Breast epithelium (tissue), 4 donors: ENCODE results near the gene PFKFB3. TPM values are rescaled to one million over a fixed set of nuclear protein-coding genes. Genes with fewer than 3 reads are reported as not detected.
"Not testable (repeated sequence)": the region's sequence is repeated elsewhere in the genome, so short reads cannot be mapped to it uniquely, and the experiment has no call there.

ENCODE experiments used
- DNase-seq, 2 donors: peaks; one replicate each; pipeline ENCODE4 v3.0.0-alpha.2; 2019; ENCODE audit warnings: low spot score in 2 of 2
- H3K27ac ChIP-seq, 2 donors: fragments of 200-600 bp; sonication (generic) in 1 of 2; one replicate each; pipeline ENCODE4 v1.5.1; 2016 to 2019; ENCODE audit warnings: mild to moderate bottlenecking in 1 of 2
- H3K27me3 ChIP-seq, 2 donors: fragments of 200-600 bp; sonication (generic) in 1 of 2; one replicate each; pipeline versions ENCODE4 v1.5.1 to v1.6.0; 2017 to 2019; ENCODE audit warnings: control low read depth in 1 of 2, mild to moderate bottlenecking in 1 of 2
- H3K36me3 ChIP-seq: fragments of 200-600 bp; one replicate; pipeline ENCODE4 v1.5.1; 2019
- H3K4me1 ChIP-seq, 2 donors: fragments of 200-600 bp; sonication (generic); one replicate each; pipeline ENCODE4 v1.5.1; 2016 to 2019; ENCODE audit warnings: control low read depth in 1 of 2
- H3K4me3 ChIP-seq, 3 donors: fragments of 200-600 bp; sonication (generic); 1 replicate in 2 of 3; 2 replicates in 1 of 3; pipeline ENCODE4 v1.5.1; 2016 to 2019; ENCODE audit warnings: mild to moderate bottlenecking in 3 of 3, moderate library complexity in 2 of 3
- H3K9me3 ChIP-seq, 2 donors: fragments of 200-600 bp; sonication (generic) in 1 of 2; one replicate each; pipeline ENCODE4 v1.5.1; 2016 to 2019; ENCODE audit warnings: control low read depth in 1 of 2
- CTCF ChIP-seq, 3 donors: fragments of 450-650 bp; IDR thresholded peaks; one replicate each; pipeline ENCODE4 v1.5.1; 2016 to 2017; ENCODE audit warnings: antibody characterized with exemption in 3 of 3, mild to moderate bottlenecking in 3 of 3, moderate library complexity in 3 of 3
- POLR2A ChIP-seq: fragments of 450-650 bp; IDR thresholded peaks from one replicate; pipeline ENCODE4 v1.6.1; 2016; ENCODE audit warnings: antibody characterized with exemption, mild to moderate bottlenecking, moderate library complexity
- POLR2AphosphoS5 ChIP-seq, 3 donors: sonication (generic); formaldehyde crosslinking; IDR thresholded peaks; one replicate each; pipeline ENCODE4 v1.6.1; 2017; ENCODE audit warnings: antibody characterized with exemption in 3 of 3
- intact Hi-C: fragments of 100-400 bp; cut with DNase I; formaldehyde crosslinking; loops from one replicate; pipeline ENCODE4 v1.15.1; 2023; ENCODE audit warnings: low total_unique reads
- total RNA-seq, 3 donors: library from RNA; depleted of rRNA; stranded (reverse); fragments of >200 nt; gene quantifications; one replicate each; pipeline ENCODE4 v1.1.0, GENCODE V29; 2016

The PFKFB3 gene
- total RNA-seq, 3 donors from 2014 or later: 94.8 to 240 (median 144) TPM

- Histone ChIP-seq H3K9me3 (no peaks in the 10 kb centered on the region), H3K36me3 (no peaks in the 10 kb centered on the region), H3K4me1 (no peaks in the 10 kb centered on the region), H3K4me3 (no peak overlapping the region), H3K27ac (no peak overlapping the region), H3K27me3 (no peaks in the 10 kb centered on the region)
- no peak for DNase-seq
- TF ChIP-seq POLR2AphosphoS5 (IDR thresholded peaks at IDR 0.05) (no peak), POLR2A (no peak), CTCF (IDR thresholded peaks at IDR 0.05) (no peak)
- intact Hi-C loops: no loop called here
These were observed 8.4 kb upstream of the PFKFB3 start for GRCh38 chr10:6194311-6194710.

GRCh38 chr10:6195376-6195775, 7.4 kb upstream of the PFKFB3 start:
- Histone ChIP-seq H3K9me3 (no peaks in the 10 kb centered on the region), H3K4me3 (no peak overlapping the region), H3K27me3 (no peaks in the 10 kb centered on the region), H3K36me3 (no peaks in the 10 kb centered on the region), H3K27ac (peak overlapping the region; percentile 54 to 74), H3K4me1 (no peaks in the 10 kb centered on the region)
- intact Hi-C loops: no loop called here
- TF ChIP-seq CTCF (IDR thresholded peaks at IDR 0.05) (no peak), POLR2AphosphoS5 (IDR thresholded peaks at IDR 0.05) (no peak), POLR2A (no peak)
- no peak for DNase-seq

- TF ChIP-seq POLR2AphosphoS5 (IDR thresholded peaks at IDR 0.05) (peak in 1 of 3 donors; percentile 58), CTCF (IDR thresholded peaks at IDR 0.05) (no peak)
- H3K9me3 ChIP-seq: no peaks in the 10 kb centered on the region
- intact Hi-C loops: no loop called here
- DNase-seq: no peak
- no peaks in the 10 kb centered on the region for H3K36me3 ChIP-seq
- peak overlapping the region; percentile 54 to 74 for H3K27ac ChIP-seq
- H3K4me1 ChIP-seq: peaks cover 0 to 3% of the 10 kb centered on the region in 2 donors
- no peak overlapping the region for H3K4me3 ChIP-seq
- no peaks in the 10 kb centered on the region for H3K27me3 ChIP-seq
These were observed 6.9 kb upstream of the PFKFB3 start for GRCh38 chr10:6195846-6196245.

- H3K27me3 ChIP-seq, H3K4me3 ChIP-seq, DNase-seq: not testable (repeated sequence)
These were observed 6.2 kb upstream of the PFKFB3 start for GRCh38 chr10:6196524-6196923.

GRCh38 chr10:6197321-6197720, 5.4 kb upstream of the PFKFB3 start:
- Histone ChIP-seq H3K27ac (peak overlapping the region; percentile 52 to 53), H3K4me1 (peaks cover 5 to 9% of the 10 kb centered on the region in 2 donors), H3K36me3 (no peaks in the 10 kb centered on the region), H3K27me3 (no peaks in the 10 kb centered on the region), H3K4me3 (no peak overlapping the region), H3K9me3 (no peaks in the 10 kb centered on the region)
- intact Hi-C loops: no loop called here
- DNase-seq: no peak
- TF ChIP-seq POLR2A (no peak), CTCF (IDR thresholded peaks at IDR 0.05) (no peak), POLR2AphosphoS5 (IDR thresholded peaks at IDR 0.05) (no peak)

More at GRCh38 chr10:6196524-6196923, 6.2 kb upstream of the PFKFB3 start:
- H3K4me1 ChIP-seq, H3K36me3 ChIP-seq, intact Hi-C loops, H3K9me3 ChIP-seq: not testable (repeated sequence)
- peak overlapping the region; percentile 52 to 67 for H3K27ac ChIP-seq

- H3K4me3 ChIP-seq: no peak overlapping the region
- no peaks in the 10 kb centered on the region for H3K27me3 ChIP-seq
- DNase-seq: no peak
- H3K4me1 ChIP-seq: peaks cover 5 to 12% of the 10 kb centered on the region in 2 donors
- peak overlapping the region; percentile 46 to 57 for H3K27ac ChIP-seq
- TF ChIP-seq CTCF (IDR thresholded peaks at IDR 0.05) (no peak), POLR2A (no peak), POLR2AphosphoS5 (IDR thresholded peaks at IDR 0.05) (no peak)
- H3K36me3 ChIP-seq: no peaks in the 10 kb centered on the region
- intact Hi-C loops: no loop called here
- H3K9me3 ChIP-seq: no peaks in the 10 kb centered on the region
These were observed 4.6 kb upstream of the PFKFB3 start for GRCh38 chr10:6198171-6198570.
